ENCODE data around the gene DDX5.
"Not testable (repeated sequence)": the region's sequence is repeated elsewhere in the genome, so short reads cannot be mapped to it uniquely, and the experiment has no call there.

The DDX5 gene

GRCh38 chr17:64492481-64493109, 13.5 kb downstream of the DDX5 start:
- no peak for DNase-seq (ENCODE audit: low read depth)

DNA sequence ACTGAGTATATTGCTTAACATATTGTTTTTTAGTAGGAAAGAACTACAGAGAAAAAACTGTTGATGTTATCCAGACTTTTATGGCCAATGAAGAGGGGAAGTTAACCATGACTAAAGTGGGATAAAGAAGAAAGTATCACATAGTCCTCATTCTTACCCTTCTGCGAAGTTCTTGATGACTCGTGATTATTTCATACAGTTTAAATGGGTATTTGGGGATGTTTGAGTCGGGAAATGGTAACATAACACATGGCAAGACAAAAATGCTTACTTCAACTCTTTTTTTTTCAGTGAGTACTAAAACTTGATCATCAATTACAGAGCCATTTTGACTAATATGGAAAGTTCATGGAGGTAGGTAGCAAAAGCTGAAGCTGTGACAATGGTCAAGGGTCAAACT, 14.1 kb downstream of the DDX5 start:
- no peak for DNase-seq (ENCODE audit: low read depth)

GRCh38 chr17:64491034-64491860, 14.8 kb downstream of the DDX5 start:
- DNase-seq (ENCODE audit: low read depth), result no peak

GRCh38 chr17:64488301-64488700, 17.8 kb downstream of the DDX5 start:
- DNase-seq (ENCODE audit: low read depth), result no peak

GRCh38 chr17:64484380-64484779, 21.7 kb downstream of the DDX5 start:
- DNase-seq (ENCODE audit: low read depth), result no peak

- no peak for DNase-seq (ENCODE audit: low read depth)
Observed at GRCh38 chr17:64480951-64481350, 25.1 kb downstream of the DDX5 start.

DNA sequence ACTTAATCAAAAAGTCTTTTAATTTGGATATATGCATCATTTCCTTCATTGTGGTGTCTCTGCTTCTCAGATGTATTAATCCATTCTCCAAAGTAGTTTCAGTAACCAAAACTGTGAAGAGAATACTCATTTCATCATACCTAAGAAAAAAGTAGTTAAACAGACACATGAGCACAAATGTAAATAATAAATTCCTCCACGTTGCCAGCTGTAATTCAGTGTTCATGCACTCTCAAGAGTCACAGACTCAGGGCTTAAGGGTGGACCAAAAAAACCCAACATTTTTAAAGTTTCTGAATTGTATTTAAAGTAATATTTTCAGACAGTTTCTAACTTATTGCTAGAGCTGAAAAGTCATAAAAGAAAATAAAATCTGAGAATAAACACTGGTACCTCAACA, 28.2 kb downstream of the DDX5 start:
- DNase-seq (ENCODE audit: low read depth), result no peak

DNA sequence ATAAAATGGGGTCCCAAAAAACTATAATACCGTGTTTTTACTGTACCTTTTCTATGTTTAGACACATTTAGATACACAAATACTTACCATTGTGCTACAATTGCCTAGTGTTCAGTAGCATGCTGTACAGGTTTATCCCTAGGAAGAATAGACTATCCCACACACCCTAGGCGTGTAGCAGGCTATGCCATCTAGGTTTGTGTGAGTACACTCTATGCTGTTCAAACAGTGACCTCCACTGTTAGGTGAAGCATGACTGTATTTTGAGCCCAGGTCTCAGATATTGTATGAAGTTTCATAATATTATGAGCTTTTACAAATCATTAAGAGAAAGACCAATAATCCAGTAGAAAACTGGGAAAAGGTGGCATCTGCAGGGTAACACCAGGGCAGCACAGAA, 33.5 kb downstream of the DDX5 start:
- no peak for DNase-seq (ENCODE audit: low read depth)

- no peak for DNase-seq (ENCODE audit: low read depth)
Observed at GRCh38 chr17:64471440-64471839, 34.6 kb downstream of the DDX5 start.

DNA sequence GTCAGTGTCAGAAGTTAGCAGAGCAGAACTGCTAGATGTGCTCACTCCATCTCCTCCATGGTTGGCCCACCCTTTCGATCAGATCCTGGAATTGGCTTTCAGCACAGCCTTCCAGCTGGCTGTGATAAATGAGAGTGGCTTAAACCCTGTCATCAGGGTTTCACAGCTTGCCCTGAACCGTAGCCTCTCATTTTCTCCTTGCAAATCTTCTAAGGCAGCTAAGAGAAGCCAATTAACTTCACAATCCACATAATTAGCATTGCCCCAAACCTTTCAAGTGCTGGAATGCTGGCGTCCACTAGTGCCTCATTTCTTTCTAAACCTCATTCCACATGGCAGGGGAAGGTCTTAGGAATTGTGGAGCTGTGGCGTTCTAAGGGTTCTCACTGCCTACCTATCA, 35.5 kb downstream of the DDX5 start:
- DNase-seq (ENCODE audit: low read depth), result no peak

DNA sequence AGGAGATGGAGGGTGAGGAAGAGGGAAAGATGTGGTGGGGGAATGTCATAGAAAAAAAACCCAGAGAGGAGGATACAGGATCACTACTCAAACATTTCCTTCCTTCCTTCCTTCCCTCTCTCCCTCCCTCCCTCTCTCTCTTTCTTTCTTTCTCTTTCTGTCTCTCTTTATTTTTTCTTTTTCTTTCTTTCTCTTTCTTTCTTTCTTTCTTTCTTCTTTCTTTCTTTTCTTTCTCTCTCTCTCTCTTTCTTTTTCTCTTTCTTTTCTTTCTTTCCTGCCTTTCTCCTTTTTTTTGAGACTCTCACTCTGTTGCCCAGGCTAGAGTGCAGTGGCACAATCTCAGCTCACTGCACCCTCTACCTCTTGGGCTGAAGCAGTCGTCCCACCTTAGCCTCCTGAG, 39.3 kb downstream of the DDX5 start:
- not testable (repeated sequence) for DNase-seq (ENCODE audit: low read depth)

DNA sequence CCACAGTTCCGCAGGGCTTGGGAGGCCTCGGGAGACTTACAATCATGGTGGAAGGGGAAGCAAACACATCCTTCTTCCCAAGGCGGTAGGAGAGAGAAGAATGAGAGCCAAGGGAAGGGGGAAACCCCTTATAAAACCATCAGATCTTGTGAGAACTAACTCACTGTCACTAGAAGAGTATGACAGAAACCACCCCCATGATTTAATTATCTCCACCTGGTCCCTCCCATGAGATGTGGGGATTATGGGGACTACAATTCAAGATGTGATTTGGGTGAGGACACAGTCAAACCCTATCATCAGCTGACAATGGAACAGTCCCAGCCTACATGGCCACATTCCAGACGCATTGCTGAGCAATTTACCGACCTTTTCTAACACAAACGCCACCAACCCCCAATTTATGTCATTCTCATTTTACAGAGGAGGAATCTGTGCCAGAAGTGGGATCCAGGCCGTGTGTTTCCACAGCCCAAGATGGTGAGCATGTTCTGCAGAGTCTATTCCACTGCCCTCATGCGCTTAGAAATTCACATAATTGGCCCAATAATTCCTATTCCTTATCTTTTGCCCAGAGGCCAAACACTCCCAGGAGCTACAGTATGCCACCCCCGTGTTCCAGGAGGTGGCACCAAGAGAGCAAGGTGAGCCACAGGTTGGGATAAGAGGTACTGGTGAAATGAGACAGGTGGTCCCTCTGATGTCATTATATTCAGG, 39.9 kb downstream of the DDX5 start:
- DNase-seq (ENCODE audit: low read depth), result no peak

DNA sequence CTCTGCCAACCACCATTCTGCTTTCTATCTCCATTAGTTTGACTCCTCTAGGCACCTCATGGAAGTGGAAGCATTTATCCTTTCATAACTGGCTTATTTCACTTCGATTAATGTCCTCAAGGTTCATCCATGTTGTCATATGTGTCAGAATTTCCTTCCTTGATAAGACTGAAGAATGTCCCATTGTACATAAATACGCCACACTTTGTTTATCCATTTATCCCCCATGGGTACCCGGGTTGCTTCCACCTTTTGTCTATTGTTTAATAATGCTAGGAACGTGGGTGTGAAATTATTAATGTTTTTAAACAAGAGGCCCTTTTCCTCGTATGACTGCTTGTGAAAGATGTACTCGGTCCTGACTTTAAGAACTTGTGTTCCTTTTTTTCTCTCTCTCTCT, 44.3 kb downstream of the DDX5 start:
- DNase-seq (ENCODE audit: low read depth), result no peak

GRCh38 chr17:64460955-64461354, 45.1 kb downstream of the DDX5 start:
- DNase-seq (ENCODE audit: low read depth), result no peak

DNA sequence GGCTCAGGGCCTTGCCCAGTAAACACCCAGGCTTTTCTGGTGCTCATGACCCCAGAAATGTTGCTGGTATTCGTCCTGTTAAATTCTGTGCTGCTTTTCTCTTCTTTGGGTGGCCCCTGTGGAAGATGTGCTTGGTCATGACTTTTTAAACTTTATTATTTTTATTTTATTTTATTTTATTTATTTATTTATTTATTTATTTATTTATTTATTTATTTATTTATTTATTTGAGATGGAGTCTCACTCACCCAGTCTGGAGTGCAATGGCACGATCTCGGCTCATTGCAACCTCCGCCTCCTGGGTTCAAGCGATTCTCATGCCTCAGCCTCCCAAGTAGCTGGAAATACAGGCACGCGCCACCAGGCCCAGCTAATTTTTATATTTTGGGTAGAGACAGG, 46.3 kb downstream of the DDX5 start:
- not testable (repeated sequence) for DNase-seq (ENCODE audit: low read depth)

DNA sequence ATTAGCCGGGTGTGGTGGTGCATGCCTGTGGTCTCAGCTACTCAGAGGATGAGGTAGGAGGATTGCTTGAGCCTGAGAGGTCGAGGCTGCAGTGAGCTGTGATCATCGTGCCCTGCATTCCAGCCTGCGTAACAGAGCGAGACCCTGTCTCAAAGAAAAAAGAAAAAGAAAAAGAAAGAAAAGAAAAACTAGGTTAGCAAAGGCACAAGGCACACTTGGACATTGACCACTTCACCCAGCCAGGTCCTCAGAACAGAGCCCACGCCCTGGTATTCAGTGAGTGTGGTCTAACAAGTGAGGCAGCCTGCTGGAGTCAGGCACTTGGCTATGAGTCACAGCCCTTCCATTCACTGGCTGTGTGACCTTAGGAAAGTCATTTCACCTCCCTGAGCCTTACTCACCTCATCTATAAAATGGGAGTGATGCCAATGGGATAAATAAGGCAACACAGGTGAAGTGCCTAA, 46.8 kb downstream of the DDX5 start:
- DNase-seq (ENCODE audit: low read depth), result no peak

- no peak for DNase-seq (ENCODE audit: low read depth)
Observed at GRCh38 chr17:64458756-64459155, 47.3 kb downstream of the DDX5 start.

DNA sequence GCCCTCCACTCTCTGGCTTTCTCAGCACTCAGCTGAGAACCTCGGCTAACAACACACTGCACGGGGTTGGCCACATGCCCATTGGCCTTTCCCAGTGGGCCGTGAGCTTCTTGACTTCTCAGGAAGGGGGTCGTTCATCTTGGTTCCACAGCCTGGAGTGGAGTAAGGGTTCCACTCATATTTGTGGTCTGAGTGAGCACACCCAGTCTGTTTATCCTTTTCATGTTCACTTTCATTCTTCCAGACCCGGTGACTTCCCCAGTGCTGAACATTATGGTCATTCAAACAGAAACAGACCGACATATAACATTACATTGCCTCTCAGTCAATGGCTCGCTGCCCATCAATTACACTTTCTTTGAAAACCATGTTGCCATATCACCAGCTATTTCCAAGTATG, 48.9 kb downstream of the DDX5 start:
- DNase-seq (ENCODE audit: low read depth), result no peak

DNA sequence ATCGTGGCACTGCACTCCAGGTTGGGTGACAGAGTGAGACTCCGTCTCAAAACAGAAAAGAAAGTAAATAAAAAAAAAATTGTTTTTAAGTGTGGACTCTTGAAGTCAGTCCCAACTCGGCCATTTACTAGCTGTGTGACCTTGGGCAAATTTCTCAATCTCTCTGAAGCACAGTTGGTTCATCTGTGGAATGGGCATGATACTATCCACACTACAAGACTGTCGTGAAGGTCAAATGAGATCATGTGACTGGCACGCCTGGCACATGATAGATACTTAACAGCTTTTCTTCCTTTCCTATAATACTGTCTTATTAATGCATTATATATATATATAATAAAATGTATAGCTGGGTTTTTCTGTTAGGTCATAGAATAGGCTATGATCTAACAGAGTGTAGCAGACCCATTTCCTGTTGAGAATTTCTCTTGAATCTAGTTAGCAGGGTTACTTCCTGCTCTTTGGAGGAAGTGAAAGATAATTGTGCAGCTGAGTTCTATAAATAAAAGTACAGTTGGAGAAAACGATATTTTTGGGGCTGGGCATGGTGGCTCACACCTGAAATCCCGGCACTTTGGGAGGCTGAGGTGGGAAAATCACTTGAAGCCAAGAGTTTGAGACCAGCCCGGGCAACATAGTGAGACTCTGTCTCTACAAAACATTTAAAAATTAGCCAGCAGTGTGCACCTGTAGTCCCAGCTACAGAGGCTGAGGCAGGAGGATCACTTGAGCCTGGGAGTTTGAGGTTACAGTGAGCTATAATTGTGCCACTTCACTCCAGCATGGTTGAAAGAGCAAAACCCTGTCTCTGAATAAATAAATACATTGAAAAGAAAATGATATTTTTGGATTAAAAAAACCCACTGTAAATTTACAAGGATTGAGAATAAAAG, 49.9 kb downstream of the DDX5 start:
- DNase-seq (ENCODE audit: low read depth), result no peak

DNA sequence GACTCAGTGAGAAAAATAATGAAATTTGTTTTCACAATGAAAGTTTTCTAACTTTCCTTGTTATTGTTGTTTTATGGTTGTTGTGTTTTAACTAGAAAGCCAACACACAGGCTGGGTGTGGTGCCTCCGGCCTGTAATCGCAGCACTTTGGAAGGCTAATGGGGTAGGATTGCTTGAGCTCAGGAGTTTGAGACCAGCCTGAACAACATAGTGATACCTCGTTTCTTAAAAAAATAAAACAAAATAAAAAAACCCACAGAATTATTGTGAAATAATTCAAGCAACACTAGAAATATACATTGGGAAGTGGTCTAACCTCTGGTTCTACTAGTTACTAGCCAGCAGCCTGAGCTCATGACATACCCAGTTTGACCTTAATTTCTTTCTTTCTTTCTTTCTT, 56.5 kb downstream of the DDX5 start:
- DNase-seq (ENCODE audit: low read depth), result no peak

- peak; percentile 73 for DNase-seq (ENCODE audit: low read depth)
Observed at GRCh38 chr17:64448665-64449512, 57.2 kb downstream of the DDX5 start, which contains the start of gene MILR1. MILR1 (plus strand) TSS chr17:64449115; CDS start chr17:64449169, 54 bp downstream.

All from GM04504 (cell line).